Subcutaneous adipose tissue (tissue), 4 donors: ENCODE data around the gene TNNI3K. TPM values are rescaled to one million over a fixed set of nuclear protein-coding genes. Genes with fewer than 3 reads are reported as not detected.

Source experiments
- CTCF ChIP-seq: fragments of 450-650 bp; IDR thresholded peaks from one replicate; pipeline ENCODE4 v1.5.1; 2016; ENCODE audit warnings: low read depth, mild to moderate bottlenecking, control low read depth, antibody characterized with exemption, moderate library complexity
- total RNA-seq, 4 donors: library from RNA; depleted of rRNA; stranded (reverse); fragments of >200 nt; gene quantifications; one replicate each; pipeline ENCODE4 v1.1.0, GENCODE V29; 2016

TNNI3K gene
- total RNA-seq, 4 donors from 2014 or later = 0.98 to 7.0 (median 3.9) TPM; not detected in 1

DNA sequence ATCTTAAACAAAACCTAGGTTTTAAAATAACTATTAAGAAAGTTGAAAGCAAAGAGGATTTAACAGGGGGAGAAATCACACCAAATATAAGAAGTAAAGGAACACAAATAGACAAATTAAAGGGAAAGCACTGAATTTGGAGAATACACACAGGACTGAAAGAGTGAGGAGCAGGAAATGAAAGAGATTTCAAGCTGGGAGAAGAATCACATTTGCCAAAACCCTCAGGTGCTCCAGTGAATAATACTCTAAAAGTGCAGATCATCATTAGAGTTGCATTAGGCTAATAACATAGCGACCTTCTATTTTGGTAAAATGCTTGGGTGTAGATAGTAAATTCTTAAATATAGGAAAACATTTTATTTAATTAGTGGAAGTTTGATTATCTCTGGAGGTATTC is 127.5 kb downstream of the TNNI3K start:
- no peak for TF ChIP-seq CTCF

GRCh38 chr1:74363220-74363619 is 128.0 kb downstream of the TNNI3K start:
- TF ChIP-seq CTCF = no peak

- TF ChIP-seq CTCF = no peak
Observed at GRCh38 chr1:74367175-74367813, 132.1 kb downstream of the TNNI3K start.

DNA sequence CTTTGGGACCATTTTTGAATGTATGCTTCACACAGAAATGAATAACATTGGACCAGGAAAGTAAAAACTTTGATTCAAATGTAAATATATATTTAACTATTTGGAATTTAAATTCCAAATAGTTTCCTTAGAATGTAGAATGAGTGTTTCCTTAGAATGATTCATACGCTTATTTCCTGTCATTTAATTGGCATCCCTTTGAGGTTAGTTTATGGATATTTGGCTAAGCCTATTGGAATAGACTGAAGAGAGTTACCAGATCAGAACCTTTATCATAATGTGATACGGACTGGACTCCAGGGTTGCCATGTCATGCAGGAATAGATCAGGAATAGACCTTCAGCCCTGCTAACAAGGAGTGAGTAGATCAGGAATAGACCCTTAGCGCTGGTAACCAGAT is 133.1 kb downstream of the TNNI3K start:
- no peak for TF ChIP-seq CTCF

DNA sequence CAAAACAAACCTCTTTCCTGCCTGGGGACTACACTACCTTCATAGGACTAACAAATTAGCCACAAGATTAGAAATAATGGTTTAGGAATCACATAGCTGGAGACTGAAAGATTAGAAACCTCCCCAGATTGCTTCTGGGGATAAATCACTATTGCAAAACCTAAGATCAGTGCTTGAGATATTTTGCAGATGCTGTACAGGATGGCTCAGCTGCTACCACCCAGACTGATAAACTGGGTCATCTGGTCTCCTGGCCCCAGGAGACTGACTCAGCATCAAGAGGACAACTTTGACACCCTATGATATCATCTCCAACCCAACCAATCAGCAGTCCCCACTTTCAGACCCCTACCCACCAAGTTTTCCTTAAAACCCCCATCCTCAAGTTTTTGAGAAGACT is 140.2 kb downstream of the TNNI3K start:
- TF ChIP-seq CTCF = no peak

DNA sequence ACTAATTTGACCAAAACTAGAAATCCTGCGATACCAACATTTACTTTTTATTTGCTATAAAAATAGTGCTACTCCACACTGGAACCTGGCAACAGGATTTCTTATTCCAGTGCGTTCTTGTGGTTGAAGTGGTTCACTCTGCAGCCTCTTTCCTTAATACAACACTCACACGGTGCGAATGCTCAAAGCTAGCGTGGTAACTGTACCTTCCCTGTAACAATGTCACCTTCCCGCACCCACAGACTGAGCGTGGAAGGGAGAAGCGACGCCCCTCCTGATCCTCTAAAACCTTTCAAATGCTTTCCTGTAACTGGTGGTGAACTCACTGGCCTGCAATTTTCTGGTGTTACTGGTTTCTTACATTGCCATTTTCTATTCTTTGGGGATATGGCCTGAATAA is 145.1 kb downstream of the TNNI3K start:
- no peak for TF ChIP-seq CTCF

DNA sequence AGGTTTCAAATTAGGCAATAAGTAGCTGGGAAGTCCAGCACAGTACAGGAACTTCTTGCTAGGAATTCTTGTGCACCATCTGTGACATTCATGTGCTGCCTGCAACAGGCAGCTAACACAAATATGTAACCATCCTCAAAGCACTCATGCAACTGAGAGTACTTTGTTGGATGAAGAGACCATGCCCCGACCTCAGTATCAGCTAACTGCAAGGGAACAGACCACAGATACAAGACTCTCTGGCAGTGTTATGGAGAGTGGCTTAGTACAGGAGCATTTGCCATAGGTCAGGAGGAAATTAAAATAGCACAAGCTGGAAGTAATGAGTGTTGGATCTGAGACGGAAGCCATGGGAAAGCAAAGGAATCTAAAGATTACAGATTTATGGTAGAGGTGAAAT is 153.7 kb downstream of the TNNI3K start:
- no peak for TF ChIP-seq CTCF
